ENCODE results near the gene INHBC.

DNA sequence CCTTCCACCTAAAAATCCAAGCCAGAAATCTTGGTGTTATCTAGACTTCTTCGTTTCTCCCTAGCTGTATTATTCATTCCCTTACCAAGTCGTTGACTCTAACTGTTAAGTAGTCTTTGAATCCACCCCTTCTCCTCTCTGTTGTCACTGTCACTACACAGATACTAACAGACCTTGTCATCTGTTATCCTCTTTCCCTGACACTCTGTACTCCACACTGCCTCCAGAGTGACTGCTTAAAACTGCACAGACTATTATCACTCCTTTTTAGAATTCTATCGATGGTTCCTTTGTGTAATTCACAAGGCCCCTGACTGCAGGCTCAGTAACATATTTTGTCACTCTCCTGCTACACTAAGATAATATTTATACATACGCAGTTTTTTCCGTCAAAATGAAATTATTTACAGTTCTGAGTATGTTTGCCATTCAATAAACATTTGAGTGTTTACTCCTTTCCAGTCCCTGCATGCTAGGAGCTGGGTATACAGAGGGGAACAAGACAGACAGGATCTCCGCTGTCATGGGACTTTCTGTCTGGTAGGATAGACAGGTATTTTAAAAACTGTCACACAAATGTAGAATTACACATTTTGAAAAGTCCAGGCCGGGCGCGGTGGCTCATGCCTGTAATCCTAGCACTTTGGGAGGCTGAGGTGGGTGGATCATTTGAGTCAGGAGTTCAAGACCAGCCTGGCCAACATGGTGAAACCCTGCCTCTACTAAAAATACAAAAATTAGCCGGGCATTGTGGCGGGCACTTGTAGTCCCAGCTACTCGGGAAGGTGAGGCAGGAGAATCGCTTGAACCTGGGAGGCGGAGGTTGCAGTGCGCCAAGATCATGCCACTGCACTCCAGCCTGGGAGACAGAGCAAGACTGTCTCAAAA is 57.1 kb downstream of the INHBC start:
- TF ChIP-seq POLR2A (IDR thresholded peaks at IDR 0.05) (no peak), POLR2AphosphoS5 (IDR thresholded peaks at IDR 0.05) (no peak)
- TF ChIP-seq, protein P1, sequence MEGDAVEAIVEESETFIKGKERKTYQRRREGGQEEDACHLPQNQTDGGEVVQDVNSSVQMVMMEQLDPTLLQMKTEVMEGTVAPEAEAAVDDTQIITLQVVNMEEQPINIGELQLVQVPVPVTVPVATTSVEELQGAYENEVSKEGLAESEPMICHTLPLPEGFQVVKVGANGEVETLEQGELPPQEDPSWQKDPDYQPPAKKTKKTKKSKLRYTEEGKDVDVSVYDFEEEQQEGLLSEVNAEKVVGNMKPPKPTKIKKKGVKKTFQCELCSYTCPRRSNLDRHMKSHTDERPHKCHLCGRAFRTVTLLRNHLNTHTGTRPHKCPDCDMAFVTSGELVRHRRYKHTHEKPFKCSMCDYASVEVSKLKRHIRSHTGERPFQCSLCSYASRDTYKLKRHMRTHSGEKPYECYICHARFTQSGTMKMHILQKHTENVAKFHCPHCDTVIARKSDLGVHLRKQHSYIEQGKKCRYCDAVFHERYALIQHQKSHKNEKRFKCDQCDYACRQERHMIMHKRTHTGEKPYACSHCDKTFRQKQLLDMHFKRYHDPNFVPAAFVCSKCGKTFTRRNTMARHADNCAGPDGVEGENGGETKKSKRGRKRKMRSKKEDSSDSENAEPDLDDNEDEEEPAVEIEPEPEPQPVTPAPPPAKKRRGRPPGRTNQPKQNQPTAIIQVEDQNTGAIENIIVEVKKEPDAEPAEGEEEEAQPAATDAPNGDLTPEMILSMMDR (IDR thresholded peaks at IDR 0.05), result no peak

Measured in breast epithelium (tissue), 3 donors.